ENCODE measurements around the gene FHL3.

FHL3 gene

GRCh38 chr1:37999430-38000232 lies 5.7 kb downstream of the FHL3 start:
- no peaks in the 10 kb centered on the region for H3K27me3 ChIP-seq
- peaks cover 21% of the 10 kb centered on the region for H3K36me3 ChIP-seq
- H3K4me3 ChIP-seq (ENCODE audit: low read depth in 1 of 2, low read length in 1 of 2), result peak overlapping the region; percentile 56
- H3K9me3 ChIP-seq, result no peaks in the 10 kb centered on the region
- peaks cover 98 to 99% of the 10 kb centered on the region in 2 experiments for H3K4me1 ChIP-seq (ENCODE audit: control insufficient read depth in 1 of 2, insufficient read depth in 1 of 2, low read depth in 1 of 2, low read length in 1 of 2)
- peak overlapping the region; percentile 91 for H3K27ac ChIP-seq
- TF ChIP-seq, protein P1, sequence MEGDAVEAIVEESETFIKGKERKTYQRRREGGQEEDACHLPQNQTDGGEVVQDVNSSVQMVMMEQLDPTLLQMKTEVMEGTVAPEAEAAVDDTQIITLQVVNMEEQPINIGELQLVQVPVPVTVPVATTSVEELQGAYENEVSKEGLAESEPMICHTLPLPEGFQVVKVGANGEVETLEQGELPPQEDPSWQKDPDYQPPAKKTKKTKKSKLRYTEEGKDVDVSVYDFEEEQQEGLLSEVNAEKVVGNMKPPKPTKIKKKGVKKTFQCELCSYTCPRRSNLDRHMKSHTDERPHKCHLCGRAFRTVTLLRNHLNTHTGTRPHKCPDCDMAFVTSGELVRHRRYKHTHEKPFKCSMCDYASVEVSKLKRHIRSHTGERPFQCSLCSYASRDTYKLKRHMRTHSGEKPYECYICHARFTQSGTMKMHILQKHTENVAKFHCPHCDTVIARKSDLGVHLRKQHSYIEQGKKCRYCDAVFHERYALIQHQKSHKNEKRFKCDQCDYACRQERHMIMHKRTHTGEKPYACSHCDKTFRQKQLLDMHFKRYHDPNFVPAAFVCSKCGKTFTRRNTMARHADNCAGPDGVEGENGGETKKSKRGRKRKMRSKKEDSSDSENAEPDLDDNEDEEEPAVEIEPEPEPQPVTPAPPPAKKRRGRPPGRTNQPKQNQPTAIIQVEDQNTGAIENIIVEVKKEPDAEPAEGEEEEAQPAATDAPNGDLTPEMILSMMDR (IDR thresholded peaks at IDR 0.05), result no peak

GRCh38 chr1:37998913-37999429 lies 6.3 kb downstream of the FHL3 start:
- H3K4me1 ChIP-seq (ENCODE audit: control insufficient read depth in 1 of 2, insufficient read depth in 1 of 2, low read depth in 1 of 2, low read length in 1 of 2), result peaks cover 97 to 98% of the 10 kb centered on the region in 2 experiments

DNA sequence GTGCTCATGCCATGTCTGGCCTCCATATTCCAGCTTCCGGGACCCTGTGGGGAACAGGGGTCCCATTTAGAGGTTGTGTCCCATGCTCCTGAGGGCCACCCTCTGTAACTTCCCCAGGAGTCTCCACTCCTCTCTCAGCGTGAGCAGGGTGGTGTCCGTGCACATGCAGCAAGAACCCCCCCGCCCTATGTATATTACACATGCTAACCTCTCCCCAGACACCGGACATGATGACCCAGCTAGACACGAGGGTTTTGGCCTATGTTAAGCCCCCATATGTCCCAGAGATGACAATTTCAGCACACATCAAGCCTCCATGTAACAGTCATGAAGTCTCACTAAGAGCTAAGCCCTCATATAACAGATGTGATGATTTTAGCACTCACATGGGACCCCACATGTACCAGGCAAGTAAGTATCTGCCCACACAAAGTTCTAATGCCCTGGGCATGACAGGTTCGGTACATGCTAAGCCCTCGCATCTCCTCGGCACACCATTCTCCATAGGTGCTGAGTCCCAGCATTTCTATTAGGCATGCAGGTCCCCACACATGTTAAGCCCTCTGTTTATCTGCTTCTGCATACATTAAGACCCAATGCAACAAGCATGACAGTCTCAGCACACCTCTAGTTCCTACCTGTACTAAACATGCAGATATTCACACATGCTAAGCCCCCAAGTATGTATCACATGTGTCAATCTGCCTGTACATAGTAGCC lies 7.1 kb downstream of the FHL3 start:
- Histone ChIP-seq H3K4me1 (ENCODE audit: control insufficient read depth in 1 of 2, insufficient read depth in 1 of 2, low read depth in 1 of 2, low read length in 1 of 2) (peaks cover 90 to 91% of the 10 kb centered on the region in 2 experiments), H3K27ac (peak overlapping the region; percentile 91), H3K9me3 (no peaks in the 10 kb centered on the region), H3K36me3 (peaks cover 21% of the 10 kb centered on the region), H3K4me3 (ENCODE audit: low read depth in 1 of 2, low read length in 1 of 2) (peak overlapping the region; percentile 56), H3K27me3 (no peaks in the 10 kb centered on the region)
- TF ChIP-seq, protein P1 (IDR thresholded peaks at IDR 0.05), result no peak

More at GRCh38 chr1:37998913-37999429, 6.3 kb downstream of the FHL3 start:
- H3K9me3 ChIP-seq, result no peaks in the 10 kb centered on the region
- no peaks in the 10 kb centered on the region for H3K27me3 ChIP-seq
- H3K4me3 ChIP-seq (ENCODE audit: low read depth in 1 of 2, low read length in 1 of 2), result peak overlapping the region; percentile 56
- H3K36me3 ChIP-seq, result peaks cover 21% of the 10 kb centered on the region
- peak overlapping the region; percentile 91 for H3K27ac ChIP-seq
- TF ChIP-seq, protein P1 (IDR thresholded peaks at IDR 0.05), result no peak

DNA sequence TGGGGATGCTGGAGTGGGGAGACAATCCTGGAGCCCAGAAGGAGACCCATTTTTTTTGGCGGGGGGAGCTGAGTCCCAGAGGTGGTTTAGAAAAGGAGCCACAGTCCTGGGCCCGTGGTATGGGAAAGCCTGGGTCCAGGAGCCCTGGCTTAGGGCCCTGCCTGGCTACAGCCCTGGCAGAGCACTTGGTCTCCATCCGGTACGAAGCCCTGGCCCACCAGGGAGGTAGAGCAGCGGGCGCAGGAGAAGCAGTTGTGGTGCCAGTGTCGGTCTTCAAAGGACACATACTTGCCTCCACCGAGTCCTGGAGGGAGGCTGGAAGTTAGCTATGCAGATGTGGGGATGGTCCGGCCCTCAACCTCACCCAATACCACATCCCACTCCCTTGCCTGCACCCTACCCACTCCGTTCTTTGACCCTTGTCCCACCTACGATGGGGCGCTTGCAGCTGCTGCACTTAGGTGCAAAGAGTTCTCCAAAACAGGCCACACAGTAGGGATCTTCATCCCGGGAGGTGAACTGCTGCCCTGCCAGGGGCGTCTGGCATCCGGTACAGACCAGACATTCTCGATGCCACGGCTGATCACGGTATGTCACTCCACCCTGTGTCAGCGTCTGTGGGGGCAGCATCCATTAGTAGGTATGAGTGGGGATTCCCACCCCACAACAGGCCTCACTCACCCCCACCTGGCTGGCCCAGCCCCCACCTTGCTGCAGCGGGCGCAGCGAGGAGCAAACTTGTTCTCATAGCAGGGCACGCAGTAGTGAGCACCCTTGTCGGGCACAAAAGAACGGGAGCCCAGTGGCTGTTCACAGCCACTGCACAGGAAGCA lies 7.8 kb downstream of the FHL3 start:
- TF ChIP-seq, protein P1 (IDR thresholded peaks at IDR 0.05), result no peak
- Histone ChIP-seq H3K27me3 (no peaks in the 10 kb centered on the region), H3K27ac (peak overlapping the region; percentile 91), H3K4me1 (ENCODE audit: control insufficient read depth in 1 of 2, insufficient read depth in 1 of 2, low read depth in 1 of 2, low read length in 1 of 2) (peaks cover 82 to 83% of the 10 kb centered on the region in 2 experiments), H3K9me3 (no peaks in the 10 kb centered on the region), H3K4me3 (ENCODE audit: low read depth in 1 of 2, low read length in 1 of 2) (peak overlapping the region; percentile 56), H3K36me3 (peaks cover 21% of the 10 kb centered on the region)

GRCh38 chr1:37995751-37996345 lies 9.5 kb downstream of the FHL3 start:
- H3K9me3 ChIP-seq, result no peaks in the 10 kb centered on the region
- peak overlapping the region; percentile 91 for H3K27ac ChIP-seq
- H3K36me3 ChIP-seq, result peaks cover 21% of the 10 kb centered on the region
- H3K4me1 ChIP-seq (ENCODE audit: control insufficient read depth in 1 of 2, insufficient read depth in 1 of 2, low read depth in 1 of 2, low read length in 1 of 2), result peaks cover 65 to 67% of the 10 kb centered on the region in 2 experiments
- H3K27me3 ChIP-seq, result no peaks in the 10 kb centered on the region
- TF ChIP-seq, protein P1 (IDR thresholded peaks at IDR 0.05), result no peak
- H3K4me3 ChIP-seq (ENCODE audit: low read depth in 1 of 2, low read length in 1 of 2), result peak overlapping the region; percentile 56

Data from neutrophil (primary cell).